Panc1 (cell line): Measurements from ENCODE around the gene CMIP. TPM values are rescaled to one million over a fixed set of nuclear protein-coding genes. Genes with fewer than 3 reads are reported as not detected.

Source experiments
- ATAC-seq: fragments of 200-7000 bp; cut with Tn5 transposase; 2 replicates; pipeline ENCODE4 v1.9.1; 2020; ENCODE audit warnings: mild to moderate bottlenecking, moderate library complexity
- BruUV-seq: library from RNA; stranded (reverse); fragments of 400-500 nt; replicated peaks from 2 replicates; lab custom pipeline; 2021; lab: Mats Ljungman, UMichigan
- CTCF ChIA-PET: fragments of 300-600 bp; sonication (Branson Sonifier 250); formaldehyde crosslinking; loops from one replicate; lab custom pipeline; 2022; ENCODE audit warnings: antibody characterized with exemption; lab: Charles Lee
- POLR2A ChIA-PET: fragments of 300-600 bp; sonication (Branson Sonifier 250); formaldehyde crosslinking; loops from one replicate; lab custom pipeline; 2022; ENCODE audit warnings: antibody characterized with exemption; lab: Charles Lee
- DNase-seq: peaks from one replicate; pipeline ENCODE4 v3.0.0-alpha.2; 2010; ENCODE audit warnings: low read depth, low spot score
- H3K27ac ChIP-seq: 2 replicates; pipeline ENCODE4 v1.5.1; 2011; ENCODE audit warnings: mild to moderate bottlenecking, low read length, inconsistent platforms
- H3K27me3 ChIP-seq: fragments of 200-500 bp; sonication (Bioruptor generic); 2 replicates; pipeline ENCODE4 v1.6.0; 2014; ENCODE audit warnings: low read length, inconsistent platforms; ENCODE audit not compliant: control insufficient read depth, insufficient read depth
- H3K36me3 ChIP-seq: fragments of 200-500 bp; sonication (Bioruptor generic); 2 replicates; pipeline ENCODE4 v1.5.1; 2014; ENCODE audit warnings: inconsistent platforms, mild to moderate bottlenecking, low read length, moderate library complexity; ENCODE audit not compliant: control insufficient read depth, insufficient read depth
- H3K4me1 ChIP-seq: 2 replicates; pipeline ENCODE4 v1.5.1; 2011; ENCODE audit warnings: inconsistent platforms, mild to moderate bottlenecking, low read length, moderate library complexity; ENCODE audit not compliant: control insufficient read depth, insufficient read depth
- H3K4me3 ChIP-seq, 2 experiments: 2 replicates each; pipeline ENCODE4 v1.5.1; 2011 to 2012; ENCODE audit warnings: low read depth in 2 of 2, low read length in 2 of 2, mild to moderate bottlenecking in 2 of 2, inconsistent platforms in 1 of 2, moderate library complexity in 1 of 2
- H3K9me3 ChIP-seq: fragments of 200-500 bp; sonication (Bioruptor generic); 2 replicates; pipeline ENCODE4 v1.5.1; 2014; ENCODE audit warnings: low read depth, mild to moderate bottlenecking, inconsistent platforms, low read length, moderate library complexity; ENCODE audit not compliant: control insufficient read depth, insufficient read depth
- POLR2AphosphoS5 ChIP-seq: IDR thresholded peaks from 2 replicates; pipeline ENCODE4 v1.6.1; 2012; ENCODE audit warnings: mild to moderate bottlenecking, low read depth, low read length, moderate library complexity
- SIN3A ChIP-seq: IDR thresholded peaks from 2 replicates; pipeline ENCODE4 v1.6.1; 2012; ENCODE audit warnings: low read depth, mild to moderate bottlenecking, low read length, moderate library complexity, borderline replicate concordance; ENCODE audit not compliant: insufficient read depth
- TCF7L2 ChIP-seq: IDR thresholded peaks from 2 replicates; pipeline ENCODE4 v1.6.1; 2011; ENCODE audit warnings: mild to moderate bottlenecking, low read depth, low read length, inconsistent platforms
- in situ Hi-C: cut with HindIII; loops from 2 replicates; pipeline ENCODE4 v1.10.0; 2016; ENCODE audit warnings: low sequenced_read_pairs, low pct_unique_long_range_greater_than_20kb
- intact Hi-C: fragments of 100-400 bp; cut with micrococcal nuclease; formaldehyde crosslinking; loops from one replicate; pipeline ENCODE4 v1.10.0; 2022; ENCODE audit not compliant: unreplicated experiment
- total RNA-seq: library from RNA; stranded (reverse); gene quantifications from one replicate; pipeline ENCODE4 v1.2.1, GENCODE V29; 2021; ENCODE audit not compliant: unreplicated experiment
- TF ChIP-seq, protein P1 (sequence below), 2 experiments: IDR thresholded peaks; 2 replicates each; pipeline ENCODE4 v1.6.1; 2011 to 2012; ENCODE audit warnings: low read depth in 2 of 2, control low read depth in 1 of 2, low read length in 1 of 2, mild to moderate bottlenecking in 1 of 2, moderate library complexity in 1 of 2; ENCODE audit not compliant: insufficient read depth in 1 of 2
- TF ChIP-seq, protein P2 (sequence below): fragments of 450-650 bp; IDR thresholded peaks from 2 replicates; pipeline ENCODE4 v1.5.1; 2017; ENCODE audit warnings: mild to moderate bottlenecking

CMIP gene
- total RNA-seq, 1 experiment from 2014 or later: 49.7 TPM

DNA sequence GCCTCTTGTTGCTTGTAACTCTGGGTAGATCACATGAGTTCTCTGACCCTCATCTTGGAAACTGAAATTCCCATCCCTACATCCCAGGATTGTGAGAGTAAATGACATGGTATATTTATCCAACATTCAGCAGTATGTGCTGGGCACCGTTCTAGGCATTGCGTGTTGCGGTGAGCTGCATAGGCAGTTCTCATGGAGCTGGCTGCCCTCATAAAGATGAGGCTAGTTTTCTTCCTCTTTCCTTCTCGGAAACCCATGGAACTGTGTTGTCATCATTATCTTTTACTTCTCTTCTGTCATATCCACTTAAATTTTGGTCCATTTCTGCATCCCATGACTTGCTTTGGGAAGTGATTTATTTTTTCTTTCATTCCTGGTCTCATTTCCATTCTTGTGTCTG is 17.2 kb downstream of the CMIP start:
- no peaks in the 10 kb centered on the region for H3K27me3 ChIP-seq
- CTCF ChIA-PET: no interaction called here
- POLR2A ChIA-PET: no interaction called here
- peaks cover 16% of the 10 kb centered on the region for H3K4me1 ChIP-seq
- TF ChIP-seq POLR2AphosphoS5 (no peak), SIN3A (no peak), TCF7L2 (no peak)
- TF ChIP-seq, protein P1, sequence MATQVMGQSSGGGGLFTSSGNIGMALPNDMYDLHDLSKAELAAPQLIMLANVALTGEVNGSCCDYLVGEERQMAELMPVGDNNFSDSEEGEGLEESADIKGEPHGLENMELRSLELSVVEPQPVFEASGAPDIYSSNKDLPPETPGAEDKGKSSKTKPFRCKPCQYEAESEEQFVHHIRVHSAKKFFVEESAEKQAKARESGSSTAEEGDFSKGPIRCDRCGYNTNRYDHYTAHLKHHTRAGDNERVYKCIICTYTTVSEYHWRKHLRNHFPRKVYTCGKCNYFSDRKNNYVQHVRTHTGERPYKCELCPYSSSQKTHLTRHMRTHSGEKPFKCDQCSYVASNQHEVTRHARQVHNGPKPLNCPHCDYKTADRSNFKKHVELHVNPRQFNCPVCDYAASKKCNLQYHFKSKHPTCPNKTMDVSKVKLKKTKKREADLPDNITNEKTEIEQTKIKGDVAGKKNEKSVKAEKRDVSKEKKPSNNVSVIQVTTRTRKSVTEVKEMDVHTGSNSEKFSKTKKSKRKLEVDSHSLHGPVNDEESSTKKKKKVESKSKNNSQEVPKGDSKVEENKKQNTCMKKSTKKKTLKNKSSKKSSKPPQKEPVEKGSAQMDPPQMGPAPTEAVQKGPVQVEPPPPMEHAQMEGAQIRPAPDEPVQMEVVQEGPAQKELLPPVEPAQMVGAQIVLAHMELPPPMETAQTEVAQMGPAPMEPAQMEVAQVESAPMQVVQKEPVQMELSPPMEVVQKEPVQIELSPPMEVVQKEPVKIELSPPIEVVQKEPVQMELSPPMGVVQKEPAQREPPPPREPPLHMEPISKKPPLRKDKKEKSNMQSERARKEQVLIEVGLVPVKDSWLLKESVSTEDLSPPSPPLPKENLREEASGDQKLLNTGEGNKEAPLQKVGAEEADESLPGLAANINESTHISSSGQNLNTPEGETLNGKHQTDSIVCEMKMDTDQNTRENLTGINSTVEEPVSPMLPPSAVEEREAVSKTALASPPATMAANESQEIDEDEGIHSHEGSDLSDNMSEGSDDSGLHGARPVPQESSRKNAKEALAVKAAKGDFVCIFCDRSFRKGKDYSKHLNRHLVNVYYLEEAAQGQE (IDR thresholded peaks at IDR 0.05; ENCODE audit: insufficient read depth in 1 of 2, low read depth in 2 of 2, low read length in 1 of 2): no peak
- TF ChIP-seq, protein P2, sequence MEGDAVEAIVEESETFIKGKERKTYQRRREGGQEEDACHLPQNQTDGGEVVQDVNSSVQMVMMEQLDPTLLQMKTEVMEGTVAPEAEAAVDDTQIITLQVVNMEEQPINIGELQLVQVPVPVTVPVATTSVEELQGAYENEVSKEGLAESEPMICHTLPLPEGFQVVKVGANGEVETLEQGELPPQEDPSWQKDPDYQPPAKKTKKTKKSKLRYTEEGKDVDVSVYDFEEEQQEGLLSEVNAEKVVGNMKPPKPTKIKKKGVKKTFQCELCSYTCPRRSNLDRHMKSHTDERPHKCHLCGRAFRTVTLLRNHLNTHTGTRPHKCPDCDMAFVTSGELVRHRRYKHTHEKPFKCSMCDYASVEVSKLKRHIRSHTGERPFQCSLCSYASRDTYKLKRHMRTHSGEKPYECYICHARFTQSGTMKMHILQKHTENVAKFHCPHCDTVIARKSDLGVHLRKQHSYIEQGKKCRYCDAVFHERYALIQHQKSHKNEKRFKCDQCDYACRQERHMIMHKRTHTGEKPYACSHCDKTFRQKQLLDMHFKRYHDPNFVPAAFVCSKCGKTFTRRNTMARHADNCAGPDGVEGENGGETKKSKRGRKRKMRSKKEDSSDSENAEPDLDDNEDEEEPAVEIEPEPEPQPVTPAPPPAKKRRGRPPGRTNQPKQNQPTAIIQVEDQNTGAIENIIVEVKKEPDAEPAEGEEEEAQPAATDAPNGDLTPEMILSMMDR: no peak
- intact Hi-C loops (no loop called here), in situ Hi-C loops (no loop called here)
- no peaks in the 10 kb centered on the region for H3K36me3 ChIP-seq
- no TSS peak for BruUV-seq
- H3K27ac ChIP-seq: no peak overlapping the region
- ATAC-seq (no peak), DNase-seq (no peak)
- no peaks in the 10 kb centered on the region for H3K9me3 ChIP-seq
- H3K4me3 ChIP-seq: no peak overlapping the region

DNA sequence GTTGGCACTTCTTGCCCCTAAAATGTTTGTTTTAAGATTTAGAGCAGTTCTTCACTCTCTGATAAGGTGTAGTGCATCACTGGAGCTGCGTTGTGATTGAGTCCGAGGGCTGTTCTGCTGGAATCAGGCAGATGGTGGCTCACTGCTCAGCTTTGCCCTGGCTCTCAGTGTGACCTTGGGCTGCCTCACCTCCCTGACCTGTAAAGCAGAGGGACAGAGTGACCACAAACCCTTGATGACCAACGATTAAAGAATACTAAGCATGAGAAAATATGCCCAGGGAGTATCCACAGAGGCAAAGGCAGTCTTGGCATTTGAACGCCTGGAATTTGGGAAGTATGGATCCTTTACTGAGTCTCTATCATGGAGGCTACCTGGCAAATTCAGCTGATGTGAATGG is 18.1 kb downstream of the CMIP start:
- Histone ChIP-seq H3K27ac (no peak overlapping the region), H3K27me3 (no peaks in the 10 kb centered on the region), H3K9me3 (no peaks in the 10 kb centered on the region), H3K4me1 (peaks cover 11% of the 10 kb centered on the region), H3K36me3 (no peaks in the 10 kb centered on the region), H3K4me3 (no peak overlapping the region)
- in situ Hi-C loops (no loop called here), intact Hi-C loops (no loop called here)
- peak; percentile 43; the same call in 1 of the 2 replicates for ATAC-seq
- ChIA-PET CTCF (no interaction called here), POLR2A (no interaction called here)
- no peak for TF ChIP-seq SIN3A
- TF ChIP-seq TCF7L2: no peak
- TF ChIP-seq, protein P2: no peak
- TF ChIP-seq, protein P1 (IDR thresholded peaks at IDR 0.05; ENCODE audit: insufficient read depth in 1 of 2, low read depth in 2 of 2, low read length in 1 of 2): no peak
- no peak for TF ChIP-seq POLR2AphosphoS5
- no peak for DNase-seq
- BruUV-seq: no TSS peak
